GM19240 (cell line): ENCODE data around the gene FKBP1B.
"Not testable (repeated sequence)": the region's sequence is repeated elsewhere in the genome, so short reads cannot be mapped to it uniquely, and the experiment has no call there.

Source experiments
- DNase-seq: peaks from one replicate; pipeline ENCODE4 v3.0.0; 2011; ENCODE audit warnings: low spot score; ENCODE audit not compliant: insufficient read length

Gene FKBP1B

DNA sequence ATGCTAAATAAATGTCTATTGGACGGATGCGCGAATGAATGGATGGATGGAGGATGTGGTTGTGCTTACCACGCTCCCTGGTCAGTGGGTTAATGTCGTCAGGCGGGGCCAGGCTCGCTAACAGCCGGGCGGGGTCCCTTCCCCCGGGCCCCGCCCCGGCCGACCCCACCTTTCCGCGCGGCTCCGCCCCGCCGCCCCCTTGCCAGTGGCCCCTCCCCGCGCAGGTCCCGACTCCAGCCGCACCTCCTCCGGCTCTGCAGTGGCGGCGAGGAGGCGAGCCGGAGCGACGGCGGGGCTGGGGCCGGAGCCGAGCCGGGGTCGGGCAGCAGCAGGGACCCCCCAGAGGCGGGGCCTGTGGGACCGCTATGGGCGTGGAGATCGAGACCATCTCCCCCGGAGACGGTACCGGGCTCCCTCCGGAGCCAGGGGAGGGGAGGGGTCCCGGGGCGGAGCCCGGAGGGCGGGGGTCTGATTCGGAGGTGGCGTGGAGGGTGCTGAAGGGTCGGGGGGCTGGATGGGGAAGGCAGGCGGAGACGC lies at the start of gene FKBP1B:
Gene FKBP1B, plus strand, starts transcription at position 257 of the 537 bp plus-strand sequence. Its CDS starts 109 bp downstream, at position 366.
- DNase-seq, result no peak

DNA sequence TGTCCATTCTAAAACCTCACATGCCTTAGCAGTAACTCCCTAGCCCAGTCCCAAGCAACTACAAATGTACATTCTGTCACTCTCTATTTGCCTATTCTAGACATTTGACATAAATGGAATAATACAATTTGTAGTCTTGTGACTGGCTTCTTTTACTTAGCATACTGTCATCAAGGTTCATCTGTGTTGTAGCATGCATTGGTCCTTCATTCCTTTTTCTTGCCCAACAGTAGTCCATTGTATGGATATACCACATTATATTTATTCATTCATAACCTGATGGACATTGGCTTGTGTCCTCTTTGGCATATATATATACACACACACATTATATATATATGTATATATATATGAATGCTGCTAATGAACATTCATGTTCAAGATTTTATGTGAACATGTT lies 41.8 kb upstream of the FKBP1B start:
- no peak for DNase-seq

DNA sequence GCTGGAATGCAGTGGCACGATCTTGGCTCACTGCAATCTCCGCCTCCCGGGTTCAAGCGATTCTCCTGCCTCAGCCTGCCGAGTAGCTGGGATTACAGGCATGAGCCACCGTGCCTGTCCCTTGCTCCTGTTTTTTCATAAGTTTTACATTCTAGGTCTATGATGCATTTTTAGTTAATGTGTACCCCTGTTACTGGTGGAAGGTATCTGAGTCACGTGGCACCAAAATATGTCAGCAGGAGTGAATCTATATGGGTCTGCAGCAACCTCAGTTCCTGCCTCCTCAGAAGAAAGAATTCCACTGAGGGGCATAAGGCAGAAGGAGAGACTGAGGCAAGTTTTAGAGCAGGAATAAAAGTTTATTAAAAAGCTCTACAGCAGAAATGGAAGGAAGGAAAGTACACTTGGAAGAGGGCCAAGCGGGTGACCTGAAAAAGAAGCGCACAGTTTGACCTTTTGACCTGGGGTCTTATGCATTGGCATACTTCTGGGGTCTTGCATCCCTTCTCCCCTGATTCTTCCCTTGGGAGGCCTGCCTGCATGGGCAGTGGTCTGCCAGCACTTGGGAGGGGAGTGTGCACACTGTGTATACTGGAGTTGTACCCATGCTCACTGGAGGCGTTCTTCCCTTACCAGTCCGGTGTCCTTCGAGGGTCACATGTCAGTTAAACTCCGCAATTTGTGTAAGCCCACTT lies 40.7 kb upstream of the FKBP1B start:
- DNase-seq, result no peak

DNA sequence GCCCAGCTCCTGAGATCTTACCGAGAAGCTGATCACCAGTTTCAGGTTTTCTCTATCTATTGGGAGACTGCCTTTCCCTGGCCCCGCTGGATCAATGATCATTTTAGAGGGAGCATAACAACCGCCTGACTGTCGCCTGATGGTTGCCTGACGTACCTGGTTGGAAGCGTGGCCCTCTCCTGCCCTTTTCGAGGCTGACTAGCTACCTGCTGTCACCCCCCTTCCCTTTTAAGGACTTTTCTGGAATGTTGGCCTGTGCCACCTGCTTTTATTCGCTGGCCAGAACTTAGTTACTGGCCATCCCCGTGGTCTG lies 40.2 kb upstream of the FKBP1B start:
- DNase-seq, result no peak

DNA sequence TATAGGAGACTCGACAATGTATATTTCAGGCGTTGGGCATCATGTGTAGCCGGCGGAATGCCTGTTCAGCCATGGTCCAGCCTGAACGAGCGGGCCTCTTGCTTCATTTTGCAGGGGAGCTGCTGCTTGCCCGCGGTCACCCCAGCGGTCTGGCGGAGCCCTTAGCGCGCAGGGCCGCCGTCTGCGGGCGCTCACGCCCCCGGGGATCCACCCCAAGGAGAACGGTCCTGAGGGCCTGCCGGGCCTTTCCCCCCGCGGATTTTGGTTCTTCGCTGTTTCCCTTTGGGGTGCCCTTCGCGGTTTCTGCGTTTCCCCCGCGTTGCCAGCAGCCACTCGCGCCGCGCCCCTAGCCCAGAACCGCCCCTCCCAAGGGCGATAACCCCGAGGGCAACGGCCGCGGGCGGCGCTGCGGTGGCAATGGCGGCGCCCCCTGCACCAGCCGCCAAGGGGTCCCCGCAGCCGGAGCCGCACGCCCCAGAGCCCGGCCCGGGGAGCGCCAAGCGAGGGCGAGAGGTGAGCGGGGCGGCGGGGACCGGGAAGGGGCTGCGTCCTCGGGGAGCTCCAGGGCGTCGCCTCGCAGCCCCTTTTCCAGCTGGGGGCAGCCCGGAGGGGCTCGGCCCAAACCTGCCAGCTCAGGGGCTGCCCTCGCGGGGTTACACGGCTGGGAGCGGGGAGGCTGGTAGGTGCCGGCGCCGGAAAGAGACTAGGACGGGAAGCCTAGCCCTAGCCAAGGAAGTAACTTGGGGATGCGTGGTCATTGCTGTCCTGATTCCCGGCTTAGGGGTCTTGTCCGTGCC lies 39.7 kb upstream of the FKBP1B start, which contains the start of gene MFSD2B:
Gene MFSD2B, plus strand, starts transcription at position 406 of the 797 bp plus-strand sequence. Its CDS starts 12 bp downstream, at position 418.
- no peak for DNase-seq

DNA sequence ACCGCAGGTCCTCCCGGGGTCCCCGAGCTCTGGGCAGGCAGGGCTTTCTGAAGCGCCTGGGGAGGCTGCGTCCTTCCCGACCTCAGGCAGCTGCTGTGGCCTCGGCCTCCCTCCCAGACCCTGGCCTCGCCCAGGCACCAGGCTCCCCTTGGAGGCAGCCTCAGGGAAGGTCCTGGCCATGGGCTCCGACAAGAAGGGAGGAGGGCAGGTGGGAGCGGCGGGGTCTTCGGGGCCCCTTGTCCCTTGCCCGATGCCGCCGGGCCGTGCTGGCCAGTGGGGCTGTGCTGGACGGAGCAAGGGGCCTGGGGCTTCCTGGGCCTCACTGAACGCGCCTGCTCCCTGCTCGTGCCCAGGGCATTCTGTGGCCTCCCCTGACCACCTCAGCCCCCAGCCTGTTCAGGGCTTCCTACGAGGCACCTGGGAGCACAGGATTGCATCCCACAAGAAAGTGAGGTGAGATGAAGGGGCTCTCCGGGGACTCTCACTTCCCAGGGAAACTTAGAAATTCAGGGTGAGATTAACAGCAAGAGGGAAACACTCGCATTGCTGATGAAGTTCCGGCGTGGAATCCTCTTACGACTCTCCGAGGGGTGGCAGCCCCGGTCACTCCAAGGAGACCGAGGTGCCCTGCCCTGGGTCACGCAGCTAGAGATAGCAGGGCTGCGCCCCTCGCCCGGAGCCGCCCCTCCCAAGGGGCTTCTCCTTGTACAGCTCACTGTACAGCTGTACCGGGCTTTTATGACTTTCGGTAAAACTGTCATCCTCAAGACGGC lies 38.9 kb upstream of the FKBP1B start:
- no peak for DNase-seq

DNA sequence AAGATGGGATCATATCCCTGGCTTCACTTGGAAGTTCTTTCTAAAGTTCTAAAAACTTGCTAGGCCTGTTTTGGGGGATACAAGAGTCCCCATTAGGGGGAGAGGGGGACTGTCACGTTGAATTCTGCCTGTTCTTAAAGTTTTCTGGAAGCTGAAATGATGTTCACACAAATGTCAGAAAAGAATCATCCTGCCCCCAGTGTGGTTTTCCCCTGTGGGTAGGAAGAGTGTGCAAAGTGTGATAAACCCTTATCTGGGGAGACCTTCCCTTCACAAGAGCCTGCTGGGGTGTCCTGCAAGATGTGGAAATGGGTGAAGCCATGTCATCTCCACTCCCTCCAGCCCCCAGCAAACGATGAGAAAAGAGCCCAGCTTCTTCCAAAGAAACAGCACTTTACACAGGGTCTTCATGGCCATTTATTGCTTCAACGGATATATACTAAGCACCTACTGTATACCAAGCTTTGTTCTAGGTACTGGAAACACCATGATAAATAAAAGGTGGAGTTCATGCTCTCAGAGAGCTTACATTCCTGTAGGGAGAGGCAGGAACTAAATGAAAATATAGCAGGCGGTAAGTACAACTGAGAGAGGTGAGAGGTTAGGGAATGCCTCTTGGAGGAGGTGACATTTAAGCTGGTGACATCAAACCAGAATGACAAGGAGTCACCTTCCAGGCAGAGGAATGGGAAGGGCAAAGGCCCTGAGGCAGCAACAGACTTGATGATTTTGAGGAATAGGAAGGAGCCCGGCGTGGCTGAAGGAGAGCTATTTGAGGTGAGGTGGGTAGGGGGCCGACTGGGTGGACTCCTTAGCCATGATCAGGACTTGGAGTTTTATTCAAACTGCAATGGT lies 38.1 kb upstream of the FKBP1B start:
- DNase-seq, result no peak

DNA sequence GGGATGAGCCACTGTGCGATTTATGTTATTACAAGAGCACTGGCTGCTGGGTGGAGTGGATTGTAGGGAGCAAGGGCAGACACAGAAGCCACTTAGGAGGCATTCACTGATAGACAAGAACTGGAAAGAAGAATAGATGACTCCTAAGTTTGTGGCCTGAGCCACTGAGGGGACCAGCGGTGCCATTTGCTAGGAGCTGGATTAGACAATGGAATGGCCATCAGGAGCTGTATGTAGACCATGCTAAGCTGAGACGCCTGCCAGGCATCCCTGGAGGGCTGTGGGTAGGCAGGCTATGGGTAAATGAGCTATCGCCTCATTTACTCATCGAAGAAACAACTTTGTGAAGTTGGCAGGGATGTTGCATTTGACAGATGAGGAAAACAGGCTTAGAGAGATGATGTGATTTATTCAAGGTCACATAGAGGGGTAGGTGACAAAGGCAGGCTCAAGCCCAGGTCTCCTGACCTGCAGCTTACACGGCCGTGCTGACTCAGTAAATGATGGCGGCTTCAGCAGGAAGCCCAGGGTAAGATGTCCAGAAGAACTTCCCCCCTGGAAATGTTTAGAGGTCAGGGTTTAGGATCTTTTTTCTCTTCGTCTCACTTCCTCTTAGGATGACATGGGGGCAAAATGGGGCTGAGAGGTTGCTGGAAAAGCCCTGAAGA lies 36.9 kb upstream of the FKBP1B start:
- no peak for DNase-seq

DNA sequence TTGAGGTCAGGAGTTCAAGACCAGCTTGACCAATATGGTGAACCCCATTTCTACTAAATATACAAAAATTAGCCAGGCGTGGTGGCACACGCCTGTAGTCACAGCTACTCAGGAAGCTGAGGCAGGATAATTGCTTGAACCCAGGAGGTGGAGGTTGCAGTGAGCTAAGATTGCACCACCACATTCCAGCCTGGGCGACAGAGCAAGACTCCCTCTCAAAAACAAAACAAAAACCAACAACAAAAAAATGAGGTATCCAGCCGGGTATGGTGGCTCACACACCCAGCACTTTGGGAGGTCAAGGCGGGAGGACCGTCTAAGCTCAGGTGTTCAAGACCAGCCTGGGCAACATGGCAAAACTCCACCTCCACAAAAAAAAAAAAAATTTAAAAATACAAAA lies 34.6 kb upstream of the FKBP1B start:
- DNase-seq, result not testable (repeated sequence)

DNA sequence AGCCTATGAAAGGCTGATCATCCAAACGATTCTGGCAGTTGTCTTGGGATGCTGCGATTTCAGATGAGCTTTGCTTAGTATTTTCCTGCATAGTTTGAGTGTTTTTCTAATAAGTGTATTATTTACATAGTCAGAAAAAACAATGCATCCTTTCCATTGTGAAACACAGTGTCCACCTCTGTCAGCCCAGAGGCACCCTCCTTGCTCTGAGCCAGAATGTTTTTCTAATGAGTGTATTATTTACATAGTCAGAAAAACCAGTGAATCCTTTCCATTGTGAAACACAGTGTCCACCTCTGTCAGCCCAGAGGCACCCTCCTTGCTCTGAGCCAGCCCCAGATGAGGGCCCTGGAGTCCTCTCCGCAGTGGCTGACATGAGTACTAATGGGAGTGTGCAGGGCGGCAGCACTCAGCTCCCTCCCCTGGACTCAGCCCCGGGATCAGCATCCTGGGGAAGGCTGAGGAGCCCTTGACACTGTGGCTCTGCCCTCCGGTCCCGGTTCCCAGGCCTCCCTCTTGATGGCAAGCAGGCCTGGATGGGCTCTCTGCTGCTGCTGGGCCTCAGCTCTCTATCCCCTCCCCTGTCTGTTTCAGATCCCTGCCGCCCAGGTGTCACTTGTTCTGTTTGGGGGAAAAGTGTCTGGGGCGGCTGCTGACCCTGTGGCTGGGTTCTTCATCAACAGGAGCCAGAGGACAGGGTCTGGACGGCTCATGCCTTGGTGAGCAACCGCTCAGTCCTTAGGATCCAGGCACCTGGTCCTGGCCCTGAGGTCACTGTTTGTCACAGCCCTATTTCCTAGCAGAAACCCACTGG lies 33.8 kb upstream of the FKBP1B start:
- DNase-seq, result no peak

DNA sequence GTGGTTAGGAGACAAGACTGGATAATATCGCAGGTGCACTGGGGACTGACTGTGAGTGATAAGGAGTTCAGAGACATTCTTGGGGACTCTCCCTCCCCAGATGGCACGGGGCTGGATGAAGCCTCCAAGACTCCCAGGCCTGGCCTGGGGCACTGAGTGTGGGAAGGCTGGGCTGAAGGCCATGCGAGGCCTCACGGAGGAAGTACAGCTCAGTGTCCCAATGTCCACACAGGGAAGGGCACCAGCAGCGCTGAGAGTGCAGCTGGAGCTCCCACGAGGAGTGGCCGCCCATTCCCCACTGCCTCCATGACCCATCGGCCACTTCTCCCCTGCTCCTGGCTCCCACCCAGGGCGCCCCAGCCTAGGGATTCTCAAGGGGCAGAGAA lies 33.2 kb upstream of the FKBP1B start:
- DNase-seq, result no peak

DNA sequence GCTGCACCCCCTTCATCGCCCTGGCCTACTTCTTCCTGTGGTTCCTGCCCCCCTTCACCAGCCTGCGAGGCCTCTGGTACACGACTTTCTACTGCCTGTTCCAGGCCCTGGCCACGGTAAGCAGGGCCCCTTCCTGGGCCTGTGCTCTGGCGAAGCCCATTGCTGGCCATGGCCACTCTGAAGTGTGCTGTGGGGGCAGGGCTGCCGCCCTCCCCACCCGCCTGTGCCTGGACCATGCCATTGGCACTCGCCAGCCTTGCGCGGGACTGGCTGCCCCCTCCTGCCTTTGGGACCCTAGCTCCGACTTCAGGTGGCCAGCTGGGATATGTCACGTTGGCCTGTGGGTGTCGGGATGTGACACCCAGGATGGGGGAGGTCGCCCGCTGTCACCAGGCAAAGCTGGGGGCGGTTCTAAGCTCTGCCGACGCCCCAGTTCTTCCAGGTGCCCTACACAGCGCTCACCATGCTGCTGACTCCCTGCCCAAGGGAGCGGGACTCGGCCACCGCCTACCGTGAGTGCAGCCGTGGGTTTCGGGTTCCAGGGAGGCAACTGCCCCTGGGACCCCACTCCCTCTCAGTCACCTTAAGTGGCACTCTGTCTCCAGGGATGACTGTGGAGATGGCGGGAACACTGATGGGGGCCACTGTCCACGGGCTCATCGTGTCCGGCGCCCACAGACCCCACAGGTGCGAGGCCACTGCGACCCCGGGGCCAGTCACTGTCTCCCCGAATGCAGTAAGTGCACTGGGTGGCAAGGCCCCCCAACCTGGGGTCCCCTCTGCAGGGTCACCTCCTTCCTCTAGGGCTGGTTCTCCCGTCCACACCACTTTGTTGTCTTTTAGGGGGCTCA lies 32.5 kb upstream of the FKBP1B start:
- DNase-seq, result no peak

DNA sequence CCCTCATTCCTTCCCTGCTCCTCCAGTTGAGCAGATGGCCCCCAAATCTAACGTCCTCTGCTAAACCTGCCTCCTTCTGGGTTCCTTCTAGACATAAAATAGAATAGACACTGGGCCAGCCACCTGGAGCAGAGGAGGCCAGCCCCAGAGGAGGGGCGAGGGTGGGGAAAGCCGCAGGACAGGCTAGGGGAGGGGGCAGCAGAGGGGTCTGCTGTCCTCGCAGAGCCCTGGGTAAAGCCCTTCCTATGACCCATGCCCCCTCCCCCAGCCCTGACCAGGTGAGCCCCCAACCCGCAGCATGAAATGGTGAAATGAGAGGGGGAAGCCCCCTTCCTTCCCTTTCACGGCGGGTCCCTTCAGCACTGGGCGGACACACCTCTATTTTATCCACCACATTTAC lies 31.8 kb upstream of the FKBP1B start:
- no peak for DNase-seq

DNA sequence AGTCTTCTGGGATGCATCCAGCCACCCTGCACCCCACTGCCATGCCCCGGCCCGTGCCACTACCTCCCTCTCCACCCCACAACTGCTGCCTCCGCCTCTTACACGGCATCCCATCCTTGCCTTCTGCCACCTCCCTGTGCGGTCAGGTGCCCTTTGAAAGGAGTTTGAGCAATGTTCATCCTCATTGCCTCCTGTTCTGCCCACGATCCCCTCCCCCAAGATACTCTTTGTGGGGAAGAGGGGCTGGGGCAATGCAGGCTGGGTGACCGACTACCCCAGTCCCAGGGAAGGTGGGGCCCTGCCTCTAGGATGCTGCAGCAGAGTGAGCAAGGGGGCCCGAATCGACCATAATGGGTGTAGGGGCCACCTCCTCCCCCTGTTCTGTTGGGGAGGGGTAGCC lies 31.3 kb upstream of the FKBP1B start:
- no peak for DNase-seq

DNA sequence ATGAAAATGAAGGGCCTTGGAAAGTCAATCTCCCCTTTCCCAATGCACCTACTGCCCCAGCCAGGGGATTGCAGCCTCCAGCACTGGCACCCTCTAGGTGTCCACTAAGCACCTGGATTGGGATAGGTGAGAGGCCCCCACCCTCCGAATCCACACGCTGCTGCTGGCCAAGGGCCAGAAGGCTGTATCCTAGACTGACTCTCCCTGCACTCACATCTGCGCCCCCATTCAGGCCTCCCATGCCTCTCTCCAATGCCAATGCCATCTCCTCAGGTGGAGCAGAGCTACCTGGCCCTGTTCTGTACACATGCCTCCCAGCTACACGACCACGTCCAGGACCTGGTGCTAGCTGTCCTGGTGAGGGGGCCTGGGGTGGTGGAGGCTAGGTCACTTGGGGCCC lies 29.8 kb upstream of the FKBP1B start:
- DNase-seq, result no peak

DNA sequence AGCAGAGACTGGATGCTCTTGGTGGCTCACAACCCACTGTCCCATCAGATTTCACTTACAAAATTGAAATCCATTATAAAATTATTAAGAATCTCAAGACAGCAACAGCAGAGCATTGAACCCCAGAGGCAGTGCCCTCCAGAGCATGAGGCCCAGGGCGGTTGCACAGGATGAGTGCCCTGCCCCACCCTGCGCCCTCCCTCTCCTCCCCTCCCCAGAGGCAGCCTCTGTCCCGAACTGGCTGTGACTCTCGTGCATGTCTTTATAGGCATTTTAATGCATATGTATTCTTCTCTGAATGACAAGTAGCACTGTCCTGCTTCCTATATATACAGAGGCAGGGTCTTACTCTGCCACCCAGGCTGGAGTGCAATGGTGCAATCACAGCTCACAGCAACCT lies 29.3 kb upstream of the FKBP1B start:
- DNase-seq, result no peak

DNA sequence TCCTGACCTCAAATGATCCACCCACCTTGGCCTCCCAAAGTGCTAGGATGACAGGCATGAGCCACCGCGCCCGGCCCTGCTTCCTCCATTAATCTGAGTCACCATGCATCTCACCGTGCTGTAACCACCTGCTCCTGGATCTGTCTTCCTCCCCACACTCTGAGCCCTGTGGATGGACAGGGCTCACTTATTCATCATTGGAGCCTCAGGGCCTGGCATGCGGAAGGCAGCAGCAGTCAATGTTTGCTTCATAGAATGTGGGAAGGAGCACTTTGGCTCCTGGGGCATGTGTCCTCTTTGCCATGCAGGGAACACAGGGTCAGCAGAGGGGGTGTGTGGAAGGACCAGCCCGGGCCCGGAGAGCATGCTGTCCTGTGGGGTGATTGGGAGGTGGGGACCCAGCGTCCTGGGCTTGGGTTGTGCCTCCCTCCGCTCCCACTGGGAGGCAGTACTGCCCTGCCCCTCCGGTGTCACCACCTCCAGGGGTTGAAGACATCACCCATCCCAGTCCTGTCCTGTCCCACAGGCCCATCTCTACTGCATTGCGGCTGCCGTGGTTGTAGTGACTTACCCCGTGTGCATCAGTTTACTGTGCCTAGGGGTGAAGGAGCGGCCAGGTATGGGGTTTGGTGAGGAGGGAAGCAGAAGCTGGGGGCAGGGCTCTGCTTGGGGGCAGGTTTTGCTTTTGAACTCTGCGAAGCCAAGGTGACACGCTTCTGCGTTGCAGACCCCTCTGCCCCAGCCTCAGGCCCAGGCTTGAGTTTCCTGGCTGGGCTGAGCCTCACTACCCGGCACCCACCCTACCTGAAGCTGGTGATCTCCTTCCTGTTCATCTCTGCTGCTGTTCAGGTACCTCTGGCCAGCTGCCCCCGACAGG lies 28.2 kb upstream of the FKBP1B start:
- no peak for DNase-seq
